SHP77 treated with DMSO at 0.1 percent for 48 hours (cell line): ENCODE data around the gene NEK10.
"Not testable (repeated sequence)": the region's sequence is repeated elsewhere in the genome, so short reads cannot be mapped to it uniquely, and the experiment has no call there.

ENCODE experiments used
- DNase-seq: peaks from one replicate; lab custom pipeline; 2025; lab: John Stamatoyannopoulos, UW

NEK10 gene

GRCh38 chr3:27317096-27317495, 52.1 kb downstream of the NEK10 start:
- no peak for DNase-seq

GRCh38 chr3:27315003-27315402, 54.2 kb downstream of the NEK10 start:
- DNase-seq: no peak

GRCh38 chr3:27312044-27312668, 57.0 kb downstream of the NEK10 start:
- peak; percentile 23 for DNase-seq

- no peak for DNase-seq
These were observed 57.8 kb downstream of the NEK10 start for GRCh38 chr3:27311400-27311799.

- DNase-seq: no peak
These were observed 58.5 kb downstream of the NEK10 start for GRCh38 chr3:27310688-27311087.

GRCh38 chr3:27307566-27307965, 61.6 kb downstream of the NEK10 start:
- DNase-seq: no peak

GRCh38 chr3:27302891-27303290, 66.3 kb downstream of the NEK10 start:
- no peak for DNase-seq

- DNase-seq: not testable (repeated sequence)
These were observed 70.2 kb downstream of the NEK10 start for GRCh38 chr3:27298981-27299380.

- DNase-seq: no peak
These were observed 75.2 kb downstream of the NEK10 start for GRCh38 chr3:27293939-27294338.

GRCh38 chr3:27290760-27291159, 78.4 kb downstream of the NEK10 start:
- no peak for DNase-seq

GRCh38 chr3:27289769-27290413, 79.3 kb downstream of the NEK10 start:
- no peak for DNase-seq

- DNase-seq: no peak
These were observed 82.1 kb downstream of the NEK10 start for GRCh38 chr3:27287052-27287451.

GRCh38 chr3:27286467-27286866, 82.7 kb downstream of the NEK10 start:
- DNase-seq: not testable (repeated sequence)

GRCh38 chr3:27285668-27286067, 83.5 kb downstream of the NEK10 start:
- DNase-seq: no peak

GRCh38 chr3:27281671-27282150, 87.5 kb downstream of the NEK10 start:
- DNase-seq: no peak

- no peak for DNase-seq
These were observed 90.1 kb downstream of the NEK10 start for GRCh38 chr3:27279123-27279522.

- no peak for DNase-seq
These were observed 90.7 kb downstream of the NEK10 start for GRCh38 chr3:27278383-27279055.

- DNase-seq: no peak
These were observed 93.7 kb downstream of the NEK10 start for GRCh38 chr3:27275441-27275990.

- DNase-seq: no peak
These were observed 97.3 kb downstream of the NEK10 start for GRCh38 chr3:27271890-27272289.

GRCh38 chr3:27254896-27255295, 114.3 kb downstream of the NEK10 start:
- no peak for DNase-seq

- DNase-seq: peak; percentile 14
These were observed 115.4 kb downstream of the NEK10 start for GRCh38 chr3:27253831-27254230.

- DNase-seq: no peak
These were observed 115.8 kb downstream of the NEK10 start for GRCh38 chr3:27253391-27253790.

GRCh38 chr3:27252646-27253045, 116.5 kb downstream of the NEK10 start:
- DNase-seq: no peak
